ENCODE data around the gene GRID2.
A peak's percentile ranks its signal among the peaks of the same experiment; 100 is the strongest.

The GRID2 gene

DNA sequence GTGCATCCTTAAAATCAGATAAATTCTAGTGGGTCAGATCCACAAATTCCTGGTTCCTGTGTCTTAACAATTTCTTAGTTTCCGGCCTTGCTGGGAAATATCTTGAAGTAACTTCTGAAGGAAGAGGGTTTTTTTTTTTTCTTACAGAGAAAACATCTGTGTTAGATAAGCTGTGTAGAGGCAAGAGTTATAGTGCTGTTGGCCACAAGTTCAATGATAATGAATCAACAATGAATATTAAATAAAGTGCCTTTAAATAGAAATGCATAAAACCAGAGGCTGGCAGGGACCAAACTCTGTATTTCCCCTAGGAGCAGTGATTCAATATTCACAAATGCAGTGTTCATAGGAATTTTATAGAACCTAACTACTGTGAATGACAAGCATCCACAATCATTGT lies 812.9 kb downstream of the GRID2 start:
- FAIRE-seq = no peak

DNA sequence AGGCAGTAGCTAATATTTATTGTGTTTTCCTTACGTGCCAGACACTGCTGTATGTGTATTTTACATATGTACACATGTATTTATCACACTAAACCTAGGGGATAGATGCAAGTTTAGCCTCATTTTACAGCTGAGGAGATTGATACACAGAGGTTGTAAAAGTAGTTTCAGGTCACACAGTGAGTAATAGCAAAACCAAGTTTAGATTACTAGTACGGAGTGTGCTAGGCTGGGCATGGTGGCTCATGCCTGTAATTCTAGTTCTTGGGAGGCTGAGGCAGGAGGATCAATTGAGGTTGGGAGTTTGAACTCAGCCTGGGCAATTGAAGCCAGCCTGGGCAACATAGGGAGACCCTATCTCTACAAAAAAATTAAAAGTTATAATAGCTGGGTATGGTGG lies 823.7 kb downstream of the GRID2 start:
- no peak for FAIRE-seq

DNA sequence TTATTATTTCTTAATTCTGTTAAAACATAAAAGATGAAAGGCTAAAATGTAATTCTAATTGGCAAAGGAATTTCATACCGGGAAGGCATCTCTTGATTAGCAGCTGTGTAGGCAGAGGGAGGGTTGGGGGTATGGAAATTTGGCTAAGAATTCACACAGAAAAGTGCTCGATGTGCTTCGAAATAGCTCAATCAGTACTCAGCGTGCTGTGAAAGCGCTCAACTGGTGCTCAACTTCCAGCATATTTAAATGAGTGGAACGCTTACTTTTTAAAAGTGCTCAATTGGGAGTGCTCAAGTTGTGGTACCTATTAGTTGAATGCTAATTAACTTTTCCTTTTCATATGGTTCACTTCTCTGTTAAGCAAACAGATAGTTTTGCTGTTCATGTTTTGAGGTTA lies 828.9 kb downstream of the GRID2 start:
- FAIRE-seq = no peak

DNA sequence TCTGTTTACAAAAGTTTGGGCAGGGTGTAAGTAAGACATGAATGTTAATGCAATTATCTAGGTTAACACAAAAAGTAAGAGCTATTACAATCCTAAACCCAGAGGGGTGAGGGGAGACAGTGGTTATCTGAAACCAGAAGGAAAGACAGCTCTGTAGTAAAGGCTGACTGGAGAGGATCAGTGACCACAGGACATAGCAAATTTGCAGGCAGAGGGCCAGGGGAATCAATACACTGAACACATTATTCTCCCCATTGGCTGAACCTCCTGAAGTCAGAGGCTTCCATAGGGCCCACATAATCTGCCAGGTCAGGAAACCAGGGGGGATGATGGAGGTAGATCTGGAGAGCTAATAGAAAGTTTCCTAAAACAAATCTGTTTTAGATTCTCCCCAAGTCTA lies 835.4 kb downstream of the GRID2 start:
- FAIRE-seq = no peak

DNA sequence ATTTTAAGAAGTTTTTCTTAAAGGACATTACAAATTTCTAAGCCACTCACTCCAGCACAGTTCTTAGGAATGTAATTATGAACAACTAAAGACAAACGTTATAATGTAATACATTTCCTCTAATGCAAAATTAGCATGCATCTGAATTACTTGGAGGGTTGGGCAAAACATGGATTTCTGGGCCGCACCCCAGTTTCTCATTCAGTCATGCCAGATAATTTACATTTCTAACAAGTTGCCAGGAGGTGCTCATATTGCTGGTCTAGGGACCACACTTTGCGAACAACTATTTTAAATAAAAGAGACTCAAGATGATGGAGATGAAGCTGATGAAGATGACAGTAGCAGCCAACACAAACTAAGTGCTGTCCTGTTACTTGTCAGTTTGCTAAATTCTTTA lies 840.1 kb downstream of the GRID2 start:
- FAIRE-seq = no peak

- no peak for FAIRE-seq
Observed at GRCh38 chr4:93144644-93145043, 840.9 kb downstream of the GRID2 start.

DNA sequence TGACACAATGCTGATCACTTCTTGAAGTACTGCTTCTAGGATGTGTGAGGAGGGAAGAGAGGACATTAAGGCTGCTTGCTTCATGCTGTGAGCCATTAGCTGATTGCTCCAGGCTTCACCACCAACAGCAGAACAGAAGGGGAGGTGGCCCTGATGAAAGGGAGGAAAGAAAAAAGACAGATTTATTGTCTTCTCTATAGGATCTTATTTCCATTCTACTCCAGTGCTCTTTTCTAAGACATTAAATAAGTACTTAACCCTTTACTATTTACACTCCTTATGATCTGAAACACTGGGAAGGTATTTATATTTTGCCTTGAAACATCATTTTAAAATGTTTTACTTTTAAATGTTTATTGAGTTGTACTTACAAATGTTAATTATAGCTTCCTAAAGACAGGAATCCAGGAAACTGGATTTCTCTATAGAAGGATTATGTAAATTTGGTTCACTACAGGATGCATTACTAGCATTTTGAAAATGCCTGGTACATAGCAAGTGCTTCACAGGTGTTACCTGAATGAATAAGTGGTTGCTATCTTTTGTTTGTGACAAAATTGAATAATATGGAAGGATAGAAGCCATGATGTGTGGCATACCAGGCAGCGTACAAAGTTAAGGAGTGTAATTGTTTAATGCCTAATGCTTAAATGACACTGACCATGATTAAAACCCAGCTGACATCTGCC lies 843.9 kb downstream of the GRID2 start:
- no peak for FAIRE-seq

GRCh38 chr4:93152491-93152890 lies 848.7 kb downstream of the GRID2 start:
- FAIRE-seq = no peak

DNA sequence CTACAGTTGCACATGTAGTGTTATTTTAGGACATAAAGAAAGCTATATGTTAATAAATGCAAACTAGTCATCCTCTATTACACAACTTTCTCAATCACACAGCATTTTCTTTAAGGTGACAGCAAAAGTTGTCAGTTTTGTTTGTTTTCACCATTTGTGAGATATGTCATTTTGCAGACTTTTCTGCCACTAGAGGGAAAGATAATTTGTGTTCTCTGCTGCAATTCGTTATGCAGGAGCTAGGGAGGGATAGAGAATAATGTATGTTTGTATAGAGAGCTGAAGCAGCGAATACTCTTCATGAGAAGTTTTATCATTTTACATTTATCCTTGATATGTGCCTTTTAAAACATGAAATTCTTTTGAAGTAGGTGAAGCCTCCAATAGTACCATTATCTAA lies 854.2 kb downstream of the GRID2 start:
- FAIRE-seq = no peak

DNA sequence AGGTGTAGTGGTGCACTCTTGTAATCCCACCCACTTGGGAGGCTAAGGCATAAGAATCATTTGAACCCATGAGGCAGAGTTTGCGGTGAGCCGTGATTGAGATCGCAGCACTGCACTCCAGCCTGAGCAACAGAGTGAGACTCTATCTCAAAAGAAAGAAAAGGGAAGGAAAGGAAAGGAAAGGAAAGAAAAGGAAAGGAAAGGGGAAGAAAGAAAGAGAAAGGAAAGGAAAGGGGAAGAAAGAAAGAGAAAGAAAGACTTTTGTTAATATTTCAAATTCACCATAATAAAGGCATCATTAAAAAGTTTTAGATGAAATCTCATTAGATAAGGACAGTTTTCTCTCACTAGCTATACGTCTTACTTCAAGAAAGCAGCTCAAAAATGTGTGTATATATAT lies 864.3 kb downstream of the GRID2 start:
- no peak for FAIRE-seq

- no peak for FAIRE-seq
Observed at GRCh38 chr4:93169966-93170365, 866.2 kb downstream of the GRID2 start.

DNA sequence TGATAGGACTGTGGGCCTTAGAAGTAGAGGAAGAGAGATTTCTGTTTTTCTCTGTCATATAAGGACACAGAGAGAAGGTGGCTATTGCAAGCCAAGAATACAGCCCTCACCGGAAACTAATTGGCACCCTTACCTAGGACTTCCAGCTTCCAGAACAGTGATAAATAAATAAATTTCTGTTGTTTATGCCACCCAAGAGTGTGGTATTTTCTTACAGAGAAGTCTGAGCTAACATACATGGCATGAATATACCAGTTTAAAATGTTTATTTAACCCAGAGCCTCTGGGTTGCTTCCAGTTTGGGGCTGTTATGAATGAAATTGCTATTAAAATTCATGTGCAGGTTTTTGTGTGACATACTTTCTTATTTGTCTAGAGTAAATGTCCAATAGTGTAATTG lies 870.8 kb downstream of the GRID2 start:
- FAIRE-seq = no peak

DNA sequence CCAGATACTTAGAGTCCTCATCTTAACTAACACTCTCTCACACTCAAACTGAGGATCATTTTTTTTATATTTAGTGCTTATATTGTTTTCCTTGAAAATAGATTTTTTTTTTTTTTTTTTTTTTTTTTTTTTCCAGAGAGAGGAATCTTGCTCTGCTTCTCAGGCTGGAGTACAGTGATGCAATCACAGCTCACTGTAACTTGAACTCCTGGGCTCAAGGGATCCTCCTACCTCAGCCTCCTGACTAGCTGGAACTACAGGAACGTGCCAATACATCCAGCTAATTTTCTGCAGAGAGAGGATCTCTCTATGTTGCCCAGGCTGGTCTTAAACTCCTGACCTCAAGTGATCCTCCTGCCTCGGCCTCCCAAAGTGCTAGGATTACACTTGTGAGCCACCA lies 874.5 kb downstream of the GRID2 start:
- no peak for FAIRE-seq

DNA sequence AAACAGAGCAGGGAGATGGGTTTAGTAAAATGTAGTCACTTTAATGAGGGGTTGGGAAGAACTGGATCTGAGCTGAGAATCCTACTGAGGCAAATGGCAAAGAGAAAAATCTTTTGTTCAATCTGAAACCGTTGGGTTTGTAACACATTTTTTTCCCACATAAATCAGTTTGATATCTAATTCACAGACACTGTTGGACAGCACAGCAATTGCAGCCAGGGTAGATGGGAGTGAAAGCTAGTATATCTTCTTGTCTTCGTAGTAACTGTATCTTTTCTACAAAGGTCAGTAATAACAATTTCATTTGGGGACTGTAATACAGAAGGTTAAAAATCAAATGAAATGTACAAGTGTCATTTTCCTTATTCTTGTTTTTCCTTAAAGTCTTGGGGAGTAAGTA lies 875.3 kb downstream of the GRID2 start:
- FAIRE-seq = no peak

DNA sequence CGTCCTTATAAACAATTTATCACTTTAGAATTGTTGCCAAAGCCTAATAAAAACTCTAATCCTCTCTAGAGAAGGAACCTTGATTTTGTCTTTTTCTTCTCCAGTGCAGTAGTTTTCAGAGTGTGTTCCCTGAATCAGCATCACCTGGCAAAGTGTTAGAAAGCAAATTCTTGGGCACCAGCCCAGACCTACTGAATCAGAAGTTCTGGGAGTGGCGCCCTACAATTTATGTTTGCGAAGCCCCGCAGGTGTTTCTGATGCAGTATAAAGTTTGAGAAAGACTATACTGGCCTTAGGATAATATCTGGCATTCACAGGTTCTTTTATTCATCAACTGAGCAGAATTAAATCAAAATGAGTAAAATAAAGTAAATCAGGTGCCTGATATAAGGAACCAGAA lies 879.0 kb downstream of the GRID2 start:
- FAIRE-seq = no peak

DNA sequence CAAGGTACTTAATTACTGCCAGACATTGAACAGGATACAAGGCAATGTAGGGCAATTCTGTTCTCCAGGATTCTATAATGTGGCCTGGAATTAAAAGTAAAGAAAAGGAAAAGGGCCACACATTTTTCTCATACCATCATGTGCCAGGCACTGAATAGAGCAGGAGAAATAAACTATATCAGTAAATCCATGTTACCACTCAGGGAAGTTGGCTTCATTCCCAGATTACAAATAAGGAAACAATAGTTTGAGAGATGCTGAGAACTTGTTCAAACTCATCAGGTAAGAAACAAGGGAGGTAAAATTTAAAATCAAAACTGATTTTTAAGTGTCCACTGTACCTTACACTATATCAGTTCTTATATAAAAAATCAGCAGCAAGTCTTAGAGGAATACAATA lies 879.8 kb downstream of the GRID2 start:
- FAIRE-seq = no peak

- FAIRE-seq = no peak
Observed at GRCh38 chr4:93184053-93184452, 880.3 kb downstream of the GRID2 start.

- FAIRE-seq = no peak
Observed at GRCh38 chr4:93186846-93187245, 883.1 kb downstream of the GRID2 start.

DNA sequence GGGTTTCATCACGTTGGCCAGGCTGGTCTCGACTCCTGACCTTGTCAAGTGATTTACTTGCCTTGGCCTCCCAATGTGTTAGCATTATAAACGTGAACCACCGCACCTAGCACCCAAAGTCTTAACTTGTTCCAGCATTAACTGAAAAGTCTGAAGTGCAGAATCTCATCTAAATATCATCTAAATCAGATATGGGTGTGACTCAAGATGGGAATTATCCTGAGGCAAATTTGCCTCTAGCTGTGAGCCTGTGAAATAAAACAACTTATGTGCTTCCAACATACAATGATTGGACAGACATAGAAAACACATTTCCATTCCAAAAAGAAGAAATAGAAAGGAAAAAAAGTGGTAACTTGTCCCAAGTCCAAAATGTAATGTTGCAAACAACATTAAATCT lies 883.7 kb downstream of the GRID2 start:
- no peak for FAIRE-seq

DNA sequence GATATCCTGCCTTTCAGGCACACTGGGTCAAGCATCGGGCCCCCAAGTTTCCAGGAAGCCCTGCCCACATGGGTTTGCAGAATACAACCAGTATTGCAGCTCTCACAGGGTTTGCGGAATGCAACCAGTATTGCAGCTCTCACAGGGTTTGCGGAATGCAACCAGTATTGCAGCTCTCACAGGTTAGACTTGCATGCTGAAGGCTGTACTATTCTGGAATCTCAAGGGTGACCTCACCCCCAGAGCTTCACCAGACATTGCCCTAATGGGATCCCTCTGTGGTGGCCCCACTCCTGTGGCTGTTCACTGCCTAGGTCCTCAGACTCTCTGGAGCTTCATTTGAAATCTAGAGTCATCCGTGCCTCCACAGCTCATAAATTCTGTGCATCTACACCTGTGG lies 884.1 kb downstream of the GRID2 start:
- no peak for FAIRE-seq

- FAIRE-seq = peak; percentile 83
Observed at GRCh38 chr4:93199492-93199891, 895.7 kb downstream of the GRID2 start.

DNA sequence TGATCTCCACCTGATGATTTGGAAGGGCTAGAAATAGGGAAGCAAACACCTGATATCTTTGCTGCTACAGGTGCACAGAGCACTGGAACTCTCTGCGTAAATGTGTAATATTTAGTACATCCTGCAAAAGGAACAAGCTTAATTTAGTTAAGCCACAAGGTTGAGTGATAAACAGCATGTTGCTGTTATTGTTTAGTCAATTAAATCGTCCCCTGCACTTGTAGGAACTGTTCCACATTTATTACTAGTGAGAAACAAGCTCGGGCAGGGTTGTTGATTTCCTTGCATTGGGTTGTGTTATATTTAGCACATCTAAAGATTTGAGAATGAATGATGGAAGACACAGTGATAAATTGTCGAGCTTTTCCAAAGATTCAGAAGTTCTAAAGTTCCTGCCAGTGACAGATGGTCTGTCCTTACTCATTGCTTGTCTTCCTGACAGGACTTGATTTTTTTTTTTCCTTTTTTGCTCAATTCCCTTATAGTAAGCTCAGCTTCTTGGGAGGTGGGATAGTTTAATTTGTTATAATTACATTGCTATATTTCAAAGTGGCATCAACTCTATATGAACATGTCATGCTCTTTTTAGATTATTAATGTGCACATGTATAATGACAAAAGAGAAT lies 897.8 kb downstream of the GRID2 start:
- FAIRE-seq = no peak

GRCh38 chr4:93203708-93204107 lies 899.9 kb downstream of the GRID2 start:
- FAIRE-seq = no peak

DNA sequence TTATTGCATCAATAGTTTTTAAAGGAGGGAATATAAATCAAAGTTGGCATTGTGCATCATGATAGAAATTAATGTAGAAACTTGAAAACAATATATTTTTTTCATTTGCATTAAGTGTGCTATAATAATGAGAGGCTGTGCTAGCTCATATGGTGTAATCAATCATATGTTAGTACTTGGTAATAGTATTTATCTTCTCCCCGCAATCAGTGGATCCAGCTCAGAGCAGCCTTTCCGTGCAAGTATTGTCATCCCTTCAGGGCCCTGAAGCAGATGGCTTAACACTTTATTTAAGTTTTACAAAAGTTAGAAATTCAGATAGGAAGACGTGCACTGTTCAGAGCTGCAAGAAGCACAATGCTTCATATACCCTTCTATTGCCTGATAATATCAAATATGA lies 908.5 kb downstream of the GRID2 start:
- no peak for FAIRE-seq

GRCh38 chr4:93216646-93217045 lies 912.9 kb downstream of the GRID2 start:
- no peak for FAIRE-seq

Measured in G401.6 (cell line).